ENCODE data around the gene GRIK1.
A peak's percentile ranks its signal among the peaks of the same experiment; 100 is the strongest.

GRIK1 gene

GRCh38 chr21:29534448-29534847 is 405.3 kb downstream of the GRIK1 start:
- DNase-seq (ENCODE audit: low read depth), result no peak

GRCh38 chr21:29529139-29529538 is 410.7 kb downstream of the GRIK1 start:
- DNase-seq (ENCODE audit: low read depth), result no peak

GRCh38 chr21:29526545-29526944 is 413.3 kb downstream of the GRIK1 start:
- DNase-seq (ENCODE audit: low read depth), result no peak

DNA sequence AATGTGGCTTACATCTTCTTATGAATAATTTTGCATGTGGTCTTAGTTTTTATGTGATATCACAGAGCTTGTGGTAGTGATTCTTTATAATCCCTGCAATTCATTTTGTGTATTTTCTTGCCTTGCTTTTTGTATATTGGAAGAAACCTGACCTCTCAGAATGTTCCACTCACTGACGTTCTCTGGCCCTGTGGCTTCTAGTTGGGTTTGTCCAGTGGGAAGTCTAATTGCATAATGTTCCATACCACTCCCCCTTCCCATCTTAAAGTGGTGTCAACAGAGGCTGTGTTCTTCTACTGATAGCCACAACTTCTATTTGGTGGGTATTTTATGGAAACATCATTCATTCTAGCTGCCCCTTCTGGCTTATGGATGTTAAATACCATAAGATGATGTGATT is 415.7 kb downstream of the GRIK1 start:
- no peak for DNase-seq (ENCODE audit: low read depth)

GRCh38 chr21:29523646-29524045 is 416.1 kb downstream of the GRIK1 start:
- peak; percentile 48 for DNase-seq (ENCODE audit: low read depth)

- DNase-seq (ENCODE audit: low read depth), result no peak
Measured at GRCh38 chr21:29521872-29522271, 417.9 kb downstream of the GRIK1 start.

- no peak for DNase-seq (ENCODE audit: low read depth)
Measured at GRCh38 chr21:29520171-29520570, 419.6 kb downstream of the GRIK1 start.

- DNase-seq (ENCODE audit: low read depth), result no peak
Measured at GRCh38 chr21:29514652-29515247, 425.0 kb downstream of the GRIK1 start.

GRCh38 chr21:29513535-29513934 is 426.3 kb downstream of the GRIK1 start:
- DNase-seq (ENCODE audit: low read depth), result no peak

GRCh38 chr21:29511096-29511495 is 428.7 kb downstream of the GRIK1 start:
- peak; percentile 24 for DNase-seq (ENCODE audit: low read depth)

- no peak for DNase-seq (ENCODE audit: low read depth)
Measured at GRCh38 chr21:29509121-29509520, 430.7 kb downstream of the GRIK1 start.

- no peak for DNase-seq (ENCODE audit: low read depth)
Measured at GRCh38 chr21:29508301-29508700, 431.5 kb downstream of the GRIK1 start.

DNA sequence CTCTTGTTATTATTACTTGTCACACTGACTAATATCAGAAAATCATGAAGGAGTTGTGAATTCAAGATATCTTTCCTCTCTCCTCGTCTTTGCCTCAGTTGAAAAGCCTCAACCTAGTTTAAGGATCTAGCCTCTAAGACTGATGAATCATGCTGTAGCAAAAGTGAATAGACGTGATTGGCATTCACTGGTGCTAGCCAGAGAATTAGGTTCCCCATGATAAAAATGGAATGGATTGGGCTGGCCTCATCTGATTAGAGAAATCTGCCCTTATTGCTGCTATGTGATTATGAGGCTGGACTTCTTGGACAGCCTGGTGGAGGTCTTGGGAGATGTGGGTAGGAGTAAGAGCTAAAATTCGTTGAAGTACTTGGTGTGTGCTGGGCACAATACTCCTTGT is 432.8 kb downstream of the GRIK1 start:
- no peak for DNase-seq (ENCODE audit: low read depth)

DNA sequence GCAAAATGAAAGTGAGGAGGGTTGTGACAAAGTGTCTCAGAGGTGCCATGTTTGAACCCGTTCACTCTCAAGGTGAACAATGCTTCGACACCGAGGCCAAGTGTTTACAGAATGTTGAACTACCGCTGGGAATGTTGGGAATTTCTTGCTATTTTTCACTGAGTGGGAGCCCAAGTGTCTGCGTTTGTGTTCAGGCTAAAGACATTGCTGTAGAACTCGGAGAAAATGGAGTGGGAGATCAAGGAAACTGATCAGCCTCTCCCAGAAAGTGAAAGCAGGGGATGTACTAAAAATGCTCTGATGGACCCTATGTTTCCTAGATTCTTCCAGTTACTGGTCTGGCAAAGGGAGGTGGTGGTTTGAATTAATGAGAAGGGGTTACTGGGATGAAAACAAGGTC is 433.6 kb downstream of the GRIK1 start:
- no peak for DNase-seq (ENCODE audit: low read depth)

DNA sequence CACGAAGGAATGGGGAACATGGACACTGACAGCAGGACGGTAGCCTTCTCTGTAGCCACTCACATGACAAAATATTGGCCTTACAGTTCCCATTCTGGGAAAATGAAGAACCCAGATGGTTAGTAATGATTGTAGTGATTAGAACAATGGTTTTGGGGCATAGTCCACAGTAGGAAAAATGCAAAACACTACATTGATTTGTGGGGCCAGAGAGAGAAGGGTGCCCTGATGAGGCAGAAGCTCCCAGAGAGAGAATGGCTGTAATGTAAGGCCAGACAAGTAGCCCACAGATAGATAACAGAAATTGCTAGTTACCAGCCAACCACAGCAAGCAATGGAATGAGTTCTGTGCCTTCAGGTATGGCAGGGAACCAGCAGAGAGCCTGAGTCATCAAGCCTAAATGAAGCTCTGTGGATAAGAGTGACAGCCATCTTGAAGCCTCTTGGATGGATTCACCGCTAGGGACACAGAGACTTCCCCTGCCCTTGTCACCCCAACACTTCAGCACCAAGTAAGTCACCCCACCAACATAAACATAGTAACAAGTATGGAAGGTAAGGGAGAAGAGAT is 435.0 kb downstream of the GRIK1 start:
- no peak for DNase-seq (ENCODE audit: low read depth)

- peak; percentile 35 for DNase-seq (ENCODE audit: low read depth)
Measured at GRCh38 chr21:29501451-29501850, 438.3 kb downstream of the GRIK1 start.

- no peak for DNase-seq (ENCODE audit: low read depth)
Measured at GRCh38 chr21:29499734-29500343, 440.0 kb downstream of the GRIK1 start.

DNA sequence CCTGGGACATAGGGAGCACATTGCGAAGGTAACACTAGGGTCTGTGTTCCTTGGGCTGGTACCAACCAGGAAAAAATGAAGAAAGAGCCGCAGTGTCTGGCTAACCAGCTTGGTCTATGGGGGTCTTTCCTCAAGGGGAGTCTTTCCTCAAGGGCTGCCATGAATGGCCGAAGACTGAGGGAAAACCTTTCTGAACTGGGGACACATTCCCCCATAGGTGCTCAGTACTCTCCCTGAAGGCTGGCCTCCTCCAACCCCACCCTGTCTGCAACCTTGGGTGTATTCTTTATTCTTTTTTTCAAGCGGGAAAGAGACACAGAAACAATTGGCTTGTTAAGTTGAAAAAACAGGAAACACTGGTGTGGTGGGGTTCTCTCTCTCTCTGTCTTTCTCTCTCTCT is 440.6 kb downstream of the GRIK1 start:
- no peak for DNase-seq (ENCODE audit: low read depth)

GRCh38 chr21:29496337-29496736 is 443.5 kb downstream of the GRIK1 start:
- DNase-seq (ENCODE audit: low read depth), result no peak

DNA sequence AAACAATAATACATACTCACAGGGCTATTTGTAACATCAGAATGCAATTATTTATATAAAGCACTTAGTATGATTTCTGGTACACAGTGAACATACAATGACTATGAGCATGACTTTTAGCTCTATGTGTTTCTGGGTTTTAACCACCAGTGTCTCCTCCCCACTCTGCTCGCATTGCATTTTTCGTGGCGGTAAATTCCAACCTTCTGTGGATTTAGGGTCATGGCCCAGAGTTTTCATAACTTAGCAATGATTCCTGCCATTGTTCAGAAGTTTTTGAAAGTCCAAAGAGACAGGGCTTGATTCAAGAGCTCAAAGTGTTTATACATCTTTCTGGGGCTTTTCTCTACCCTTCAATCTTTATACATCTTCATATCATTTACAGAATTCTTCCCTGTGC is 449.8 kb downstream of the GRIK1 start:
- no peak for DNase-seq (ENCODE audit: low read depth)

DNA sequence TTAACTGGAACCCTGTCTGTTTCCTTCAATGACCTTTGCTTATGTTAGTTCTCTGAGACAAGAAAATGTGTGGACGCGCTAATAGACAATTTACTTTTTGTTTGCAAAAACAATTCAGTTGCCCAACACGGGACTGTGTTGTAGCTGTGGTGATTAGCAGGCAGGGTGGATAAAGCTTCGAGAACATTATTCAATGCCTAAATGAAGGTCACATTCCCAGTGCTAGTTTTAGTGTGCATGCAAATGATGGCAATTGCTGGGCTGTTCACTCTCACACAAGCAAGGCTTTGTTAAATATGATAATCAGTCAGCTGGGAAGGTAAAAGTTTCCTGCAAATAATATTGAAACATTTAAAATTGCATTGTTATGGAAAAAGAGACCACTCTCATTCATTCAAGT is 452.6 kb downstream of the GRIK1 start:
- no peak for DNase-seq (ENCODE audit: low read depth)

Data from GM04503 (cell line).